Activated T-cell treated with anti-CD3 and anti-CD28 coated beads, Interleukin-2, amount 50 U/mL, for 4 hours (primary cell): ENCODE data around the gene ETNPPL. TPM values are rescaled to one million over a fixed set of nuclear protein-coding genes. Genes with fewer than 3 reads are reported as not detected.

Experiments
- ATAC-seq, 2 donors: fragments of 200-7000 bp; cut with Tn5 transposase; one replicate each; pipeline ENCODE4 v1.10.0; 2021
- DNase-seq: peaks from one replicate; pipeline ENCODE4 v3.0.0-alpha.2; 2020
- H3K27me3 Mint-ChIP-seq: one replicate; pipeline ENCODE4 v1.8.0; 2021; ENCODE audit warnings: low read depth, mixed read lengths
- H3K36me3 Mint-ChIP-seq: one replicate; pipeline ENCODE4 v1.8.0; 2022; ENCODE audit warnings: mixed read lengths; ENCODE audit not compliant: insufficient read depth
- H3K4me1 Mint-ChIP-seq: one replicate; pipeline ENCODE4 v1.8.0; 2021; ENCODE audit warnings: low read depth, mixed read lengths
- H3K4me3 Mint-ChIP-seq: one replicate; pipeline ENCODE4 v1.8.0; 2021; ENCODE audit warnings: mild to moderate bottlenecking, moderate library complexity, mixed read lengths
- H3K9me3 Mint-ChIP-seq: one replicate; pipeline ENCODE4 v1.8.0; 2021; ENCODE audit warnings: mixed read lengths
- total RNA-seq, 3 donors: library from RNA; stranded (reverse); gene quantifications; one replicate each; pipeline ENCODE4 v1.2.1, GENCODE V29; 2021

Gene ETNPPL
- total RNA-seq, 3 donors from 2014 or later: not detected

DNA sequence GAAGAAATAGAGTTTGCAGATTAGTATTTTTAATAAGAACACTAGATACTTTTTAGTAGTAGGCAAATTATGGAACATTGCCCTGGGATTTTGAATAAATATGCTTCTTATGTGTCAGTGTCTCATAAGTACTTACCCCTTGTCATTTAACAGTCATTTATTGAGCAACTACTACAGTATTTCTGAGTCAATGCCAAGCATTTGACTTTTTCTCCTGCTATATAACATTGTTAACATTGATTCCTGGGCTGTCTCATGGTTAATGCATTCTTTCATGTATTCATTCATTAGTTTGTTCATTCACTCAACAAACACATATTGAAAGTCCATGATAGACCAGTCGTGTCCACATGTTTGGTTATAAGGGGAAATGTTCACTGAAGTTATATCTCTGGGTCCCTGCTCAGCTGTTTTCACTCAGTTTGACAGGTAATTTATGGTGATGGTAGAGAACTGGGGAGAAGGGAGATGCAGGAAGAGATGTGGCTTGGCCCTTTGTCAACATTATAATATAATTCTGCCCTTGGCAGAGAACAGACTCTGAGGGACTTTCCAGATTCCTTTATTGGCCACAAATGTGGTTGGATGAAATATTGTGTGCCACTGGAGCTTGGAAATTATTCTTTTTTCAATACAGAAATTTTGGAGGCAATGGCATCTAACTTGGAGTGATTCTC lies 62.6 kb downstream of the ETNPPL start:
- no peaks in the 10 kb centered on the region for H3K27me3 Mint-ChIP-seq
- DNase-seq (no peak), ATAC-seq (no peak)
- no peak overlapping the region for H3K4me3 Mint-ChIP-seq
- H3K4me1 Mint-ChIP-seq: peaks cover 26% of the 10 kb centered on the region
- H3K9me3 Mint-ChIP-seq: no peaks in the 10 kb centered on the region
- no peaks in the 10 kb centered on the region for H3K36me3 Mint-ChIP-seq

DNA sequence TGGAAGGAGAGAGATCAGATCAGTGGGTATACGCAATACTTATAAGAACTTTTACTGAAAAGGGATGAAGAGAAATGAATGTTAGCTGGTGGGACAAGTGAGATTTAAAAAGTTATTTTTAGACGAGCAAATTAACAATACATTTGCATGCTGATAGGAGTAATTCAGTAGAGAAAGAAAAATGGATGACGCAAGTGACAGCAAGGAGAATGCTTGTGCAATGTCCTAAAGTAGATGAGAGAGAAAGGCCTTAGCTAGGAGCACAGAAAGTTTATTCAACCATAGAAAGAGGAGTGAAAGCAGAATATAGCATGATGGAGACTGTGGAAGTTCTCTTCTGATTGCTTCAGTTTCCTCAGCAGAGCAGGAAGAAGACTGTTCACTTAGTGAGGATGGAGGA lies 66.7 kb downstream of the ETNPPL start:
- Mint-ChIP-seq H3K4me3 (no peak overlapping the region), H3K4me1 (peaks cover 9% of the 10 kb centered on the region), H3K9me3 (no peaks in the 10 kb centered on the region), H3K27me3 (no peaks in the 10 kb centered on the region), H3K36me3 (no peaks in the 10 kb centered on the region)
- ATAC-seq: no peak
- no peak for DNase-seq

DNA sequence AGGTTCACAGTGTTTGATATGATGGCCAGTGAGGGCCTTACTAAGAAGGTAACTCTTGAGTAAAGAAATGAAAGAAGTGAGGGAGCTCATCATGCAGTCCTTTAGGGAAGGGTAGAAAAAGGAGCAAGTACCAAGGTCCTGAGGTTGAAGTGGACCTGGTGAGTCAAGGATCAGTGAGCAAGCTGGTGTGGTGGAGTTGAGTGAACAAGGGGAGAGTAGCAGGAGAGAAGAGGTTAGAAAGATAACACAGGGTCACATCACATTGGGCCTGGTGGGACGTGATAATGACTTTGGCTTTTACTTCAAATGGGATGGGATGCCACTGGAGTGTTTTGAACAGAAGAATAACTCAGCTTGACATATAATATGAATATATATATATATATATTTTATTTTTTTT lies 67.8 kb downstream of the ETNPPL start:
- DNase-seq: no peak
- no peak for ATAC-seq
- H3K4me1 Mint-ChIP-seq: peaks cover under 1% of the 10 kb centered on the region
- no peaks in the 10 kb centered on the region for H3K9me3 Mint-ChIP-seq
- no peak overlapping the region for H3K4me3 Mint-ChIP-seq
- no peaks in the 10 kb centered on the region for H3K36me3 Mint-ChIP-seq
- H3K27me3 Mint-ChIP-seq: no peaks in the 10 kb centered on the region

DNA sequence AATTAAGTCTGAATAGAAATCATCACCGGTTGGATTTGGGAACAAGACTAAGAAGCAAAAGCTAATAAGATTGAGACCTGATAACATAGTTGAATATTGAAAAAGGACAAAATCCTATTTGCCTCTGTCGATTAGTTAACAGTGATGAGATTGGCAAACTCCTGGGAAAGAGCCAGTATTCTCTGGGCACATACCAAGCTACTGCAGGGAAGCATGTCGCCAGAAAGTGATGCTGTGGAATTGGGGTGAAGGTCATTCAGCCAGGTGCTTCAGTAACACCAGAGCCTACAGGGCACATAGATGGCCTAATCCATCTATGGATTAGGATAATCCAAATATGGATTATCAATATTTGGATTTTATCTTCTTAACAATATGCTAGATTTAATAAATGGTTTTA lies 68.4 kb downstream of the ETNPPL start:
- ATAC-seq (no peak), DNase-seq (no peak)
- H3K36me3 Mint-ChIP-seq: no peaks in the 10 kb centered on the region
- H3K4me1 Mint-ChIP-seq: no peaks in the 10 kb centered on the region
- no peaks in the 10 kb centered on the region for H3K9me3 Mint-ChIP-seq
- H3K27me3 Mint-ChIP-seq: no peaks in the 10 kb centered on the region
- no peak overlapping the region for H3K4me3 Mint-ChIP-seq

DNA sequence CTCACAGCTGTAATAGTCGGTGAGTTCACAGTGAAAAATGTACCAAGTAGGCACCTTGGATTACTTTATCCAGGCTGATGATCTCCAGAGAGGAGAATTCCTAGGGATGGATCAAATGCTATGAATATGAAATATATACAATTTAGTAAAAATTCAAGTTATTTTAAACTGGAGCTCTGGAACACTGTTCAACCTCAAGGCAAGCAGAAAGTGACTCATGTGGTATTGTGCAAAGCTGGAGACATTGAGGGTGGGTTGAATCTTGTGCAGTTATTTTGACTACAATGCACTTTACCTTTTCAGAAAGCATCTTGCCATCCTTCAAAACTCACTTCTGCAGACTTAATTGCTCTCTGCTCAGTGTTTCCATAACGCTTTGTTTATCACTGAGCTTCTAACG lies 69.0 kb downstream of the ETNPPL start:
- ATAC-seq: no peak
- H3K4me3 Mint-ChIP-seq: no peak overlapping the region
- H3K4me1 Mint-ChIP-seq: no peaks in the 10 kb centered on the region

DNA sequence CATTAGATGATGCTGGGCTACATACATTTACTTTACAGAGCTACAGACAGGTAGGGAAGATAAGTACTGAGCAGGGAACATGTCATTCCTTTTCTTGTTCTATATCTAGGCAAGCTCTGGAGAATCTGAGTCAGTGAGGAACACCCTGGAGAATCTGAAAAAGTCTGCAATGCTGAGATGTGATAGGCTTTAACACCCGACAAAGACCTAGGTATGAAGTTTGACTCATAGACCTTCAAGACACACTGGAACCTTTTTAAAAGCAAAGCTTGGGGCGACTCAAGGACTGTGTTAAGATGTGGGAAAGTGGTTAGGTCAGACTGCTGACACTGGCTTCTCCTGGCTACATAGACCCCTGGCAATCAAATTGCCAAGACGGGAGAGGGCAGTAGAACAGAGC lies 69.6 kb downstream of the ETNPPL start:
- no peaks in the 10 kb centered on the region for H3K36me3 Mint-ChIP-seq
- ATAC-seq (no peak), DNase-seq (no peak)
- H3K4me3 Mint-ChIP-seq: no peak overlapping the region
- no peaks in the 10 kb centered on the region for H3K27me3 Mint-ChIP-seq
- no peaks in the 10 kb centered on the region for H3K4me1 Mint-ChIP-seq
- no peaks in the 10 kb centered on the region for H3K9me3 Mint-ChIP-seq

More for the DNA sequence above, 69.0 kb downstream of the ETNPPL start:
- no peaks in the 10 kb centered on the region for H3K36me3 Mint-ChIP-seq
- DNase-seq: no peak
- no peaks in the 10 kb centered on the region for H3K27me3 Mint-ChIP-seq
- H3K9me3 Mint-ChIP-seq: no peaks in the 10 kb centered on the region

Other genes with a start within 250 kb of the ETNPPL start
- 1,000 to 10,000 TPM; 1,718 to 1,800 (median 1,758) TPM for gene RPL34, start 142.5 kb downstream of the ETNPPL start, total RNA-seq
- gene OSTC, start 112.5 kb downstream of the ETNPPL start, total RNA-seq: 100 to 1,000 TPM; 101 to 105 (median 103) TPM